GM21825 (cell line): ENCODE results near the gene YY1.
"Not testable (repeated sequence)": the region's sequence is repeated elsewhere in the genome, so short reads cannot be mapped to it uniquely, and the experiment has no call there.

ENCODE experiments used
- ATAC-seq: cut with Tn5 transposase; IDR thresholded peaks from one replicate; pipeline ENCODE4 v1.9.1; 2021; ENCODE audit warnings: mild to moderate bottlenecking, moderate library complexity; ENCODE audit not compliant: unreplicated experiment

YY1 gene

DNA sequence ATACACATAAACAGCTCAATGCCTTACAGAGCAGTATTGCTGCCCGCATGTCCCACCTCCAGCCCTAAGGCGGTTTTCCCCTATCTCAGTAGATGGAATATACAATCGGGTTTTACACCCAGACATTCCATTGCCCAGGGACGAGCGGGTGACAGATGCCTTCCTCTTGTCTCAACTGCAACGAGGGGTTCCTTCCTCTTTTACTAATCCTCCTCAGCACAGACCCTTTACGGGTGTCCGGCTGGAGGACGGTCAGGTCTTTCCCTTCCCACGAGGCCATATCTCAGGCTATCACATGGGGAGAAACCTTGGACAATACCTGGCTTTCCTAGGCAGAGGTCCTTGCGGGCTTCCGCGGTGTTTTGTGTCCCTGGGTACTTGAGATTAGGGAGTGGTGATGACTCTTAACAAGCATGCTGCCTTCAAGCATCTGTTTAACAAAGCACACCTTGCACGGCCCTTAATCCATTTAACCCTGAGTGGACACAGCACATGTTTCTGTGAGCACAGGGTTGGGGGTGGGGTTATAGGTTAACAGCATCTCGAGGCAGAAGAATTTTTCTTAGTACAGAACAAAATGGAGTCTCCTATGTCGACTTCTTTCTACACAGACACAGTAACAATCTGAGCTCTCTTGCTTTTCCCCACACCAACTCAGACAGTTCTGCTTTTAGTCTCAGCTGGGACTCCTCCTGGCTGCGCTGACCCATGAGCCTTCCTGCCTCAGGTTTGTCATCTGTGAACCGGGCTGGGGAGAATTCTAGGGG lies 73.3 kb downstream of the YY1 start:
- ATAC-seq = not testable (repeated sequence)

DNA sequence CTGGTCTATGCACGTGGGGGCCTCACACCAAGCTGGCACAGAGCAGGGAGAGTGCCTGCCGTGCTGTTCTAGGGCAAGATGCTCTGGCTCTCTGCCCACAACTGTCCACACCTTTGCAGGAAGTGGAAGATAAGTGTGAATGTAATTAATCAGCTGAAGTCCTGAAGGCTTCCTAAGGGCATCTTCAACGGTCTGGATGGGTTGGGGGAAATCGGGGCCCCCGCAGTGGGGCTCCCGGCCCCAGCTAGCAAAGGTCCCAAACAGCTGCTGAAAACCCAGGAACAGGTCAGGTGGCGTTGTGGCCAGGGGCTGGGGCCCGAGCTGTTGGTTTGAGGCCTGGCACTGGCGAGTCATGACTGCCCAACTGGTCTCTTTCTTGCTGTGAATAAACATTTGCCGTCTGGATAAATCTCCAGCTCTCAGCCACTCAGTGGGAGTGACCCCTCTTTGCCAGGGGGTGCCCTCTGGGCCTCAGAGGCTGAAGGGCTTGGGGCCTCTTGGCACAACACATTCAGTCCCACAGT lies 74.0 kb downstream of the YY1 start:
- no peak for ATAC-seq

DNA sequence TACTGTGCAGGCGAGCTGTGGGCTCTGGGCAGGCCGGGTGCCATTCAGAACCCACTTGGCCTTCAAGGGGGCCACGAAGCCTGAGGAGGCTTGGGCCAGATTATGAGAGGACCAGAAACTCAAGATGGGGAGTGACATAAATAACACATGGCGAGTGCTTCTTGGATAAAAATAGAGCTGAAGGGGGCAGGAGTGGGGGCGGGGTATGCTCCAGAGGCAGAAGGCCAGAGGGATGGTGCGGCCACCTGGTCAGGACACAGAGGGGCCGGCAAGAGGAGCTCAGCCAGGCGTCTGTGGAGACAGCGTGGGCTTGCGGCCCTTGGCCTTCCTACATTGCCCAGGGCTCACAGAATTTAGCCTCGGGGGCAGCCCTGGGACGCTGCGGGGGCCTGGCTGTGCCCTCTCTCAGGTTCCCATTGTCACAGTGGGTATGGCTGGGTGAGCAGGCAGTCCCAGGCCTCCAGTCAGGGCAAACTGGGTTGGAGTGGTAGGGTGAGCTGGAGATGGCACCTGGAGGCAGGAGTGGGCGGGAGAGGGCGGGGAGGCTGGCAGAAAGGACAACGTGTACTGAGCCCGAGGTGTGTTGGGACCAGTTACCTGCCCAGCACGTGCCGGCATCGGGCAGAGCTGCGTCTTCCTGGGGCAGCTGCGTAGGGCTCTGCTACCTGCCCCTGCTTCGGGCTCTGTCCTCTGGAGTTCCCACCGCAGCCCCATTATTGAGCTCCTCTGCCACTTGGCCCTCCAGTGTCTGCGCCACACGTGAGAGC lies 74.7 kb downstream of the YY1 start:
- ATAC-seq = no peak

DNA sequence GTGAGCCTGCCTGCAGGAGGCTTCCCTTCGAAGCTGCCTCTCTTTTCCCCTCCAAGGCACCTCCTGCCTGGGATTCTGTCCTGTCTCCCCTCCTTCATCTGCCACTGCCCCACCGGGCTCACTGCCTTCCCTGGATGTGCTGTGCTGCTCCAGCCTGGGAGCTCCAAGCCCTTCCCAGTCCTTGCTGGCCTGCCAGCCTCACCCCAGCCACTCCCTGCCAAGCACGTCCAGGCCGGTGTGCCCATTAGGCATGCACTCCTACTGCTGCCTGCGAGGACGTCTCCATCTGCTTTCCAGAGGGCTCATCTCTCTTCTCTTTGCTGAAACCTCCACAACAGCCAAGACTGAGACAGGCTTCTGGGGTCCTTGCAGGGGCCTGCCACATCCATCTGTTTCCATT lies 75.8 kb downstream of the YY1 start:
- no peak for ATAC-seq

DNA sequence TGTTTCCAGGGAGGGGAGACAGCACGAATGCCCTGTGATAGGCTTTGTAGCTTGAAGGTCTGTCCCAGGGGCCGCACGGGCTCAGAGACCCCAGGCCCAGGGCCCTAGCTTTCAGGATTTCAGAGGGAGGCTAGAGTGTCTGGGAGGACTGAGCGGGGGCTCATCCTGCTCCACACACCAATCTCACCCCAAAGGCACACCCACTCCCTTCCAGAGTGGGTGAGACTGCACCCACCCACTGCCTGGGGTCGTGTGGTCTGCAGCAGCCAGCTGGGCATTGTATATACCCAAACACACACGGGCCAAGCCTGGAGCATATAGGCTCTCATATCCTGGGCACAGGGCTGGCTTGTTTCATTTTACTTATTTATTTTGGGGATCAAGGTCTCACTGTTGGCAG lies 78.4 kb downstream of the YY1 start:
- no peak for ATAC-seq

DNA sequence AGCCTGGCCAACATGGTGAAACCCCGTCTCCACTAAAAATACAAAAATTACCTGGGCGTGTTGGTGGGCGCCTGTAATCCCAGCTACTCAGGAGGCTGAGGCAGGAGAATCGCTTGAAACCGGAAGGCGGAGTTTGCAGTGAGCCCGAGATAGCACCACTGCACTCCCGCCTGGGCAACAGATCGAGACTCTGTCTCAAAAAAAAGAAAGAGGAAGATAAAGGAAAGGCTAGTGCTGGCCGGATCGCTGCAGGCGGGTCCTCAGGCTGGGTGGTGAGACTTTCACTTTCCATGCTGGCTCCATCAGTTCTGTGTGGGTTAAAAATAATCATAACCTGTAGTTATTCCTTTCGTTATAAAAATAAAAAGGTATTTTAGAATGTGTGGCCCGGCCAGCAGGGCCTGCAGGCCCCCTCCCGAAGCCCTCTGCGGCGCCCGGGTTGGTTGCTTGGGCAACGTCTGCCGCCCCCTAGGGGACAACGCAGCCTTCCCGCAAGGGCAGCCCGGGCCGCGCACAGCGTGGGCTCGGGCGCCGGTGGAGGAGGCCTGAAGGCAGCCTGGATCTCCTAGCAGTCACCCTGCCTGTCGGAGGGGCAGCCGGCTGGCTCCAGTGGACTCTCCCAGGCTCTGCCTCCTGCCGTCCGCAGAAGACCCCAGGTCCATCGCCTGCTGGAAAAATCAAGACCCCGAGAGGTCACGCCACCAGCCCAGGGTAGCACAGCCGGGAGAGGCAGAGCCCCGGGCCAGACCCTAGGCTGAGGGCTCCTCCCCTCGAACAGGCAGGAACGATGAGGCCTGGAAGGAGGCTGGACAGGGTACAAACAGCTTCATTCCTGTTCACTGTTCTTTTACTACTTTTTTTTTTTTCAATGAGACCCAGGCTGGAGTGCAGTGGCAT lies 79.2 kb downstream of the YY1 start:
- ATAC-seq = peak; percentile 85

DNA sequence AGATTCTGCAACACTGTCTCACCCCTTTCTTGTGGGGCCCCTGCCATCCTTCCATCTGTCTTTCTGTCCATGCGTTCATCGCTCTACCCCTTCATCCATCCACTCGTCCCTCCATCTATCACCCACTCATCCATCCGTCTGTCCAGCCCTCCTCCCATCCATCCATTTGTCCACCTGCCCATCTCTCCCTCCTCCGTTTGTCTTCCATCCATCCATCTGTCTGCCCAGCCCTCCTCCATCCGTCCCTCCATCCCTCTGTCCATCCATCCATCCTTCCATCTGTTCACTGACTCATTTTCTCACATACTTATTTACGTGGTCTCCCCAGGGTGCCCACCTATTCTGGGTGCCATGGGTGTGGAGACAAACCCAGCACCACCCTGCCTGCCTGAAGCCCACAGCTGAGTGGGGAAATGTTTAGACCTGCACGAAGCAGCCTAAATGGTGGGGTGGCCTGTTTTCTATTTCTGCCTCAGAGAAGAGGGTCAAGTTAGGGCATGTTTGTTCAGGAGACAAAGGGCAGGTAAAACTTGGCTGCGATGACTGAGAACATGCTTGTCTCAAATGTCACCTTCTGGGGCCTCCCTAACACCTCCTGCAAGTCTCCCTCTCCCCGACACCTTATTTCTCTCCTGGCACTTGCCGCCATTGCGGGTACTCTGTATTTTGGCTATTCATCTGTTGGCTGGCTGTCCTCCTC lies 81.4 kb downstream of the YY1 start:
- ATAC-seq = no peak

DNA sequence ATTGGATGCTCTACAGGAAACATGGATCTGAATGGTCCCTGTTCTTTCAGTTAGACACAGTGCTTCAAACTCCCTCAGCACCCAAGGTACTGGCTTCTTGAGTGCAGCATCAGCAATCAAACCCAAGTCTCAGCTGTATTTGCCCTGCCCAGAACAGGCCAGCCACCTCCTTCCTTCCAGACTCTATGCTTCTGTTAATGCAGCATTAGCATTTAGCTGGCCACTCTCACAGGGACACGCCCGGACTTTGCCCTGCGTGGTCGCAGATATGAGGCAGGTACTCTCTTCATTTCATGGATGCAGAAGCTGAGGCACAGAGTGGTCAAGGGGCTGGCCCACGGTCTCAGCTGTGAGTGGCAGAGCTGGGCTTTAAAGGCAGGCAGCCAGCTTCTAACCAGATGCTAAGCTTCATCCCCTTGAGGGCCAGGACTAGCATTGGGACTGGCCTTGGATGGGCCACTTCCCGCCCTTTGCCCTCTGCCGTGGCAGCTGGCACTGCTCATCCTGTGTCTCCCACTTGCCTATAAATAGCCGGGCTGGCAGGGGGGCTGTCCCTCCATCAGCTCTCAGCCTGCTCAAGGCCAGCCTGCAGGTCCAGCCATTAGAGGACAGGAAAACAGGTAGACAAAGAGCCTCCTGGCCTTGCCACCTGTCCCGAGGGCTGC lies 82.7 kb downstream of the YY1 start:
- ATAC-seq = no peak

DNA sequence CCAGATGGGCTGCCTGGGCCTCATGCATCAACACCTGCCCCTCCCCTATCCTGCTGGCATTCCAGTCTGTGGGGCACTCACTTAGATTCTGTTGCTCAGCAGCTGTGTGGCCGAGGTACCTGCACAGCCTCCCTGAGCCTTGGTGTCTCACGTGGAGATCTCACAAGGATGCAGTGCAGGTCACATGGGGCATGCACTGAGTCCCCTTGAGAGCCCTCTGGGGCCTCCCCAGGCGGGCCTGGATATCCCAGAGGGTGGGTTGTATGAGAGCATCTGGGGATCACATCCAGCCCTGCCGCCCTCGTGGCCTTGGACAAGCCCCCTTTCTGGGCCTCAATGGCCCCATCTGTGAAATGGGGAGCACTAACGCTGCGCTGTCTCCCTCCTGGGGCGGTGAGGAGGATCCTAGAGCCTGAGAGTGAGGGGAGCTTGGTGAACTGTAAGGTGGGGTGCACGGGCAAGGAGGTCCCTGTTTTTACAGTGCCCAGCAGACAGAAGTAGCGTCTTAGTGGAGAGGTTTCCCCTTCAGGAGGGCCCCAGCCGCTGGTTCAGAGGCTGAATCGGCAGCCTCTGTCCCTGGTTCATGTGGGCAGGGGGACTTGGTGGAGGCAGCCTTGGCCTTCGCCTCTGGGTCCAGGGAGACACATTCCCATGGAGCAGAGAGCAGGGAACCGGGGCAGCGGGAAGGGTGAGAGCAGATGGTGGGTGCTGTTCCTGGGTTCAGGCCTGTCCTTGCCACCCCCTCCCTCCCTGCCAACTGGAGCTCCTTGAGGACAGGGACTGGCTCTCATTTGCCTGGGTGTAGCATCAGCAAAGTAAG lies 83.4 kb downstream of the YY1 start:
- ATAC-seq = no peak

DNA sequence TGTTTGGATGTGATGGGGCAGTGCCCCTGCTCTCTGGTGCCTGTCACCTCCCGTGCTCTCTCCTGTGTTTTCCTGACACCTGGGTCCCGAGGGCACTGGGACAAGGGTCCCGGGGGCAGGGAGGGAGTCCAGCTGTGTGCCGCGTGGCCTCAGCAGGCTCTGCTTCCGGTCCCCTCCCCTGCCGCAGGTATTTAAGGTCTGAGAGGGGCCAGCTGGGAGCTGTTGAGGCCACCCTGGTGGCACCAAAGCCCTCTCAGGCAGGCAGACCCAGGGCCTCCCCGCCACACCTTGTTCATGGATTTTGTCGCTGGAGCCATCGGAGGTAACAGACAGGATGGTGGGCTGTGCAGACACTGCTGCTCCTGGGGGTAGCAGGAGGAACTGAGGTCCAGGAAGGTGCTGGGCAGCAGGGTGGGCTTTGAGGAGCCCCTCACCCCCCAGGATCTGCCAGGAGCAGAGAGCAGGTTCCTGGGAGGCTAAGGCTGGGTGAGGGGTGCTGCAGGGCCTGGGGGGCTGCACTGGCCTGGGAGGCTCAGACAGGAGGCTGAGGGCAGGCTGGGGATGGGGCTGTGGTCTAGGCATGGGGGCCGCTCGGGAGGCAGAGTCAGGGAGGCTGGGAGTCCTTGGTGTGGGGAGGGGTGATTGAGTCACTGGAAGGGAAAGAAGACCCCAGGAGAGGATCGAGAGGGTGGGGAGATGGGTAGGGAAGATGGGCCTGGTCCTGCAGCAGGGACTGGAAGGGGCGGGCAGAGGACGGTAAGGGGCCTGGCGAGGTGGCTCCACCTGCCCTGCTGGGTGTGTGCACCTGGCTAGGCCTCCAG lies 84.4 kb downstream of the YY1 start, which contains the start of gene SLC25A47:
SLC25A47 (plus strand) TSS at position 219 of the 821 bp plus-strand sequence; CDS start at position 295, 76 bp downstream.
- no peak for ATAC-seq

DNA sequence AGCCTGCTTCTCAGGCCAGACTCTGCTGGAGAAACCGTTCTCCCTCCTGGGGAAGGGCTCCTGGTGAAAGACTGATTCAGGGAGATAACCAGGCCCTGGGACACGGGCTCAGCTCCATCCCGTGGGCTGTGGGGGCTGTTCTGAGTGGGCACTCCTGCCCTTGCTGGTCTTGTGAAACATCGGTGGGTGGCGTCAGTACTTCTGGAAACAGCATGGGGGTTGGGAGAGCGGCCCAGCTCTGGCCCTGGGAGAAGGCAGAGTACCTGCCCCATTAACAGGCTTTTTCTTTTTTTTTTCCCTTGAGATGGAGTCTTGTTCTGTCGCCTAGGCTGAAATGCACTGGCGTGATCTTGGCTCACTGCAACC lies 85.0 kb downstream of the YY1 start:
- no peak for ATAC-seq

DNA sequence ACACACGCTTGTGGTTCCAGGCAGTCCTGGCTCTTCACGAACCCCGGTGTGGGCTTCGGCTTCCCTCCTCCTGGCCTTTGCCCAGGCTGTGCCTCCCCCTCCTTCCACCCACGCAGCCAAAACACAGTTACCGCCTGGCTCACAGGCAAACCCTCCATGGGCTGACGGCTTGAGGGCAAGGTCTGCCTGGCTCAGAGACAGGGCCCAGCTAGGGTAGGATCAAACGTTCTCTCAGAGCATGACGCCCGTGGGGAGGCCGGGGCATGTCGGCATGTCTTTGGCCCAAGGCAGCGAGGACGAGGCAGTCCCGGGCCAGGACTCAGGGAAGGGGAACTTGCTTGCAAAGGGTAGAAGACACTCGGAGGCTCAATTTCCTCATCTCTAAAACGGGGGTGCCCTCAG lies 86.3 kb downstream of the YY1 start:
- no peak for ATAC-seq

DNA sequence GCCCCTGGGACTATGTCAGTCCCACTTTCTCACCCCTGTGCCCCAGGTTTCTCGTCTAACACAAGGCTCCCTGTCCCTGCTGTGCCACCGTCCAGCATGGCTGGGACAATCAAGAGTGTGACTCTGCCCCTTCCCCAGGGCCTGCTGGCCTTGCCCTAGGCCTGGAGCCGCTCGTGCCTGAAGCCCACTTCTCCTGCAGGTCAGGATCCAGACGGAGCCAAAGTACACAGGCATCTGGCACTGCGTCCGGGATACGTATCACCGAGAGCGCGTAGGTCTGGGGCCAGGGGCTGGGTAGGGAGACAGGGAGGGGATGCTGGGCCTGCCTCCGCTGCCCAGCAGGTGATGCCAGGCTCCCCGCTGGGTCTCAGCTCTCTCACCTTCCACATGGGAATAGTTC lies 87.0 kb downstream of the YY1 start:
- no peak for ATAC-seq

DNA sequence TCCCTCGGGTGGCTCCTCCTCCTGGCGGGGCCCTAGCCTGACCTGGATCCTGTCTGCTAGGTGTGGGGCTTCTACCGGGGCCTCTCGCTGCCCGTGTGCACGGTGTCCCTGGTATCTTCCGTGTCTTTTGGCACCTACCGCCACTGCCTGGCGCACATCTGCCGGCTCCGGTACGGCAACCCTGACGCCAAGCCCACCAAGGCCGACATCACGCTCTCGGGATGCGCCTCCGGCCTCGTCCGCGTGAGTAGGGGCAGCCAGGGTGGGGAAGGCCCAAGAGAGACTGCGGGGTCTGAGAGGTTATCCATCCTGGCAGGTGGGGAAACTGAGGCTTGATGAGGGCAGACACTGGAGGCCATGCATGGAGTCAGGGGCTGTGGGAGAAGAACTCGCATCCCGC lies 88.2 kb downstream of the YY1 start:
- ATAC-seq = no peak

DNA sequence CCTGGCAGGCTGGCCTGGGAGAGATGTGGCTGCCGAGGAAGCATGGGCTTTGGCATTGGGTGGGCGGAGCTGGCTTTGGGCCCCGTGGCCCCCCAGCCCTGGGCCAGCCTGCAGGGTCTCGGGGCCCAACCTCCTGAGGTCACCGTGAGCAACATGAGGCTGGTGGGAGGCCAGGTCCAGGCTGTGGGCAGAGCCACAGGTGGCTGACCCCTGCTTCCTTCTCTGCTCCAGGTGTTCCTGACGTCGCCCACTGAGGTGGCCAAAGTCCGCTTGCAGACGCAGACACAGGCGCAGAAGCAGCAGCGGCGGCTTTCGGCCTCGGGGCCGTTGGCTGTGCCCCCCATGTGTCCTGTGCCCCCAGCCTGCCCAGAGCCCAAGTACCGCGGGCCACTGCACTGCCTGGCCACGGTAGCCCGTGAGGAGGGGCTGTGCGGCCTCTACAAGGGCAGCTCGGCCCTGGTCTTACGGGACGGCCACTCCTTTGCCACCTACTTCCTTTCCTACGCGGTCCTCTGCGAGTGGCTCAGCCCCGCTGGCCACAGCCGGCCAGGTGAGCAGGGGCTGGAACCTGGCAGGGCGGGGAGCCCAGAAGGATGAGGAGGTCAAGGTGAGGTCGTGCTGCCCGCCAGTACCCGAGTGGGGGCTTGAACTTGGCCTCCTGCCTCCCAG lies 89.7 kb downstream of the YY1 start:
- no peak for ATAC-seq

DNA sequence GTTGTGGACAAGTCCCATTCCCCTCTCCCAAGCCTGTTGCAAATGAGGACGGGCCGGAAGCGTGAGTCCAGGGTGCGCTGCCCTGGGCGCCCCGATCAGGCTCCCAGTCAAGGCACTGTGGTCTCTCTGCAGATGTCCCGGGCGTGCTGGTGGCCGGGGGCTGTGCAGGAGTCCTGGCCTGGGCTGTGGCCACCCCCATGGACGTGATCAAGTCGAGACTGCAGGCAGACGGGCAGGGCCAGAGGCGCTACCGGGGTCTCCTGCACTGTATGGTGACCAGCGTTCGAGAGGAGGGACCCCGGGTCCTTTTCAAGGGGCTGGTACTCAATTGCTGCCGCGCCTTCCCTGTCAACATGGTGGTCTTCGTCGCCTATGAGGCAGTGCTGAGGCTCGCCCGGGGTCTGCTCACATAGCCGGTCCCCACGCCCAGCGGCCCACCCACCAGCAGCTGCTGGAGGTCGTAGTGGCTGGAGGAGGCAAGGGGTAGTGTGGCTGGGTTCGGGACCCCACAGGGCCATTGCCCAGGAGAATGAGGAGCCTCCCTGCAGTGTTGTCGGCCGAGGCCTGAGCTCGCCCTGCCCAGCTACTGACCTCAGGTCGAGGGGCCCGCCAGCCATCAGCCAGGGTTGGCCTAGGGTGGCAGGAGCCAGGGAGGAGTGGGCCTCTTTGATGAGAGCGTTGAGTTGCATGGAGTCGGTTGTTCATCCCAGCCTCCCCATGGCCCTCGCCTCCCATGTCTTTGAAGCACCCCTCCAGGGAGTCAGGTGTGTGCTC lies 90.5 kb downstream of the YY1 start:
- ATAC-seq = no peak

DNA sequence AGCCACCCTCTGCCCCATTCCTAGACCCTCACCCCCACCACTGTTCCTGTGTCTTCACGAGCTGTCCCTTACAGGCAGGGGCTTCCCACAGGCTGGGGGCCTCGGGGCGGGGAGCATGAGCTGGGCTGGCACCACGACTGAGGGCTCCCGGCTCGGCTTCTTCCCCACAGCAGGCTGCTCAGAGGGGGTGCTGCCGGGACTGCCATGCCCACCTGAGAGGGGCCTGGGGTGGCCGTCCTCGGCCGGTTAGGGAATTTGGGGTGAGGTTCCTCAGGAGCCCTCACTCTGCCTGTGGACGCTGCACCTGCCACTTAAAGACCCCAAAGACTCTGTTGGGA lies 91.0 kb downstream of the YY1 start:
- ATAC-seq = no peak
